ENCODE data around the gene LRP1B.

LRP1B gene

DNA sequence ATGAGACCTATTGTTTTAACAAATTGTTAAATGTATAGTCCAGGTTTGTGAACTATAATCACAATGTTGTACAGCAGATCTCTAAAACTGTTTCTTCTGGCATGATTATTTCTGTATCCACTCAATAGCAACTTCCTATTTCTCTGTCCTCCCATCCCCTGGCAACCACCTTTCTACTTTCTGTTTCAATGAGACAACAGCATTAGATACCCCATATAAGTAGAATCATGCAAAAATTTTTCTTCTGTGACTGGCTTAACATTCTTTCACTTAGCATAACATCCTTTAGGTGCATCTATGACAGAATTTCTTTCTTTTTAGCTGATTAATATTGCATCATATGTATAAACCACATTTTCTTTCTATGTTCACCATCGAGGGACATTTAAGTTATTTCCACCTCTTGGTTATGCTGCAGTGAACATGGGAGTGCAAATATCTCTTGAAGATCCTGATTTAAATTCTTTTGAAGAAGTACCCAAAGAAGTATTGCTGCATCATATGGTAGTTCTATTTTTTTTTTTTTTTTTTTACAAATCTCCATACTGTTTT is 713.5 kb downstream of the LRP1B start:
- Histone ChIP-seq H4K8ac (ENCODE audit: low read depth, low read length) (no peak overlapping the region), H3K36me3 (ENCODE audit: control insufficient read depth, insufficient read depth, low read length) (no peaks in the 10 kb centered on the region), H2BK120ac (ENCODE audit: low read depth, low read length) (no peak overlapping the region), H3K79me1 (ENCODE audit: low read length) (no peaks in the 10 kb centered on the region), H4K5ac (ENCODE audit: low read length) (no peak overlapping the region), H3K18ac (ENCODE audit: low read length) (no peak overlapping the region), H3K27me3 (ENCODE audit: insufficient read depth, low read length, poor library complexity) (no peaks in the 10 kb centered on the region), H3K23ac (ENCODE audit: low read length) (no peak overlapping the region), H3K4ac (ENCODE audit: low read depth, low read length) (no peak overlapping the region), H2AK5ac (ENCODE audit: low read length) (no peak overlapping the region), H3K4me1 (ENCODE audit: control insufficient read depth, low read depth, low read length) (no peaks in the 10 kb centered on the region), H3K9ac (ENCODE audit: low read length) (no peak overlapping the region), H2BK5ac (ENCODE audit: low read length) (no peak overlapping the region), H3K79me2 (ENCODE audit: control insufficient read depth, insufficient read depth, low read length) (no peaks in the 10 kb centered on the region), H3K27ac (ENCODE audit: low read depth, low read length) (no peak overlapping the region), H3K4me2 (ENCODE audit: low read length) (no peak overlapping the region), H3K4me3 (ENCODE audit: low read length) (no peak overlapping the region), H2BK15ac (replicated peaks; ENCODE audit: low read depth) (no peak overlapping the region), H3K56ac (ENCODE audit: low read length) (no peak overlapping the region)
- DNase-seq, result no peak
- no CpG with 5 or more reads among the region's 1 CpG for WGBS (ENCODE audit: extremely low coverage, insufficient coverage, low lambda C conversion rate)

DNA sequence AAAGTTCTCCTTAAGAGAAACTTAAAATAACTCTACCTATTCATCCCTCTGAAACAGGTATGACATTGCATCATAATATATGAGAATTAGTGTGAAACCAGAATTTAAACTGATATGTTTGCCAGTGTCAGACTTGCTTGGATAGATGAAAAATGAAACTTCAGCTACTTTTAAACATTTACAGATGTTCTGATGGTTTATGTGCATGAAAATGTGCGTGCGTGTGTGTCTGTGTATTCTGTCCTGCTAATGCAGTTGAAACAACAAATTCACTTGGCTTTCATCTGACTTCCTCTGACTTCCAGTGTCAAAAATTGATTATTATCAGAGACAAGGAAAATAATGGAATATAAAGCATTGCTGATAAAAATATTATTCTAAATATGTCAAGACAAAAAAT is 719.4 kb downstream of the LRP1B start:
- Histone ChIP-seq H3K27ac (ENCODE audit: low read depth, low read length) (no peak overlapping the region), H3K23ac (ENCODE audit: low read length) (no peak overlapping the region), H3K4me1 (ENCODE audit: control insufficient read depth, low read depth, low read length) (no peaks in the 10 kb centered on the region), H4K8ac (ENCODE audit: low read depth, low read length) (no peak overlapping the region), H3K4ac (ENCODE audit: low read depth, low read length) (no peak overlapping the region), H2BK5ac (ENCODE audit: low read length) (no peak overlapping the region), H3K36me3 (ENCODE audit: control insufficient read depth, insufficient read depth, low read length) (no peaks in the 10 kb centered on the region), H3K79me1 (ENCODE audit: low read length) (no peaks in the 10 kb centered on the region), H3K27me3 (ENCODE audit: insufficient read depth, low read length, poor library complexity) (no peaks in the 10 kb centered on the region), H3K56ac (ENCODE audit: low read length) (no peak overlapping the region), H3K4me3 (ENCODE audit: low read length) (no peak overlapping the region), H4K5ac (ENCODE audit: low read length) (no peak overlapping the region), H3K9ac (ENCODE audit: low read length) (no peak overlapping the region), H3K79me2 (ENCODE audit: control insufficient read depth, insufficient read depth, low read length) (no peaks in the 10 kb centered on the region), H2BK120ac (ENCODE audit: low read depth, low read length) (no peak overlapping the region), H2BK15ac (replicated peaks; ENCODE audit: low read depth) (no peak overlapping the region), H3K4me2 (ENCODE audit: low read length) (no peak overlapping the region), H3K18ac (ENCODE audit: low read length) (no peak overlapping the region), H2AK5ac (ENCODE audit: low read length) (no peak overlapping the region)
- no peak for DNase-seq
- WGBS (ENCODE audit: extremely low coverage, insufficient coverage, low lambda C conversion rate), result no CpG with 5 or more reads among the region's 2 CpGs

DNA sequence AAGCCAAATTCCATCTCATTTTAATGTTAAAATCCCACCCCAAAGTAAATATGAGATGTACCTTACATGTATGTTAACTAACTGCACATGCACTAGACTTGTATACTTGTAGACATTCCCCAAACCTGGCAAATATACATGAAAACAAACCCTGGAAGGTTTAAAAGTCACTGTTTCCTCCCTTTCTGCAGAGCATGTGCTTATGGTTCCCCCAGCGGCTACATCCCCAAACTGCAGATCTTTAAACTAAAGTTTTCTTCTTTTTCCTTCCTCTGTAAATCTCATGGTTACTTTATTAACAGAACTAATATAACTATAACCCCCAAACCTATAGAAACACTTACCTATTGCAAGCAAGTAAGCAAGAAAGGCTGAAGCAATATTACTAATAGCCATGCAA is 731.5 kb downstream of the LRP1B start:
- H3K4me3 ChIP-seq (ENCODE audit: low read length), result no peak overlapping the region
- H3K18ac ChIP-seq (ENCODE audit: low read length), result no peak overlapping the region
- no peak overlapping the region for H3K9ac ChIP-seq (ENCODE audit: low read length)
- H2BK5ac ChIP-seq (ENCODE audit: low read length), result no peak overlapping the region
- H3K4me1 ChIP-seq (ENCODE audit: control insufficient read depth, low read depth, low read length), result no peaks in the 10 kb centered on the region
- H2BK15ac ChIP-seq (replicated peaks; ENCODE audit: low read depth), result no peak overlapping the region
- DNase-seq, result peak; percentile 33
- no peaks in the 10 kb centered on the region for H3K79me1 ChIP-seq (ENCODE audit: low read length)
- no peak overlapping the region for H3K4ac ChIP-seq (ENCODE audit: low read depth, low read length)
- H3K27me3 ChIP-seq (ENCODE audit: insufficient read depth, low read length, poor library complexity), result no peaks in the 10 kb centered on the region
- H2AK5ac ChIP-seq (ENCODE audit: low read length), result no peak overlapping the region
- no peak overlapping the region for H3K27ac ChIP-seq (ENCODE audit: low read depth, low read length)
- no peak overlapping the region for H3K4me2 ChIP-seq (ENCODE audit: low read length)
- no peak overlapping the region for H2BK120ac ChIP-seq (ENCODE audit: low read depth, low read length)
- no CpG with 5 or more reads among the region's 1 CpG for WGBS (ENCODE audit: extremely low coverage, insufficient coverage, low lambda C conversion rate)
- H3K79me2 ChIP-seq (ENCODE audit: control insufficient read depth, insufficient read depth, low read length), result no peaks in the 10 kb centered on the region
- no peak overlapping the region for H3K56ac ChIP-seq (ENCODE audit: low read length)
- no peak overlapping the region for H3K23ac ChIP-seq (ENCODE audit: low read length)
- H3K36me3 ChIP-seq (ENCODE audit: control insufficient read depth, insufficient read depth, low read length), result no peaks in the 10 kb centered on the region
- no peak overlapping the region for H4K5ac ChIP-seq (ENCODE audit: low read length)
- H4K8ac ChIP-seq (ENCODE audit: low read depth, low read length), result no peak overlapping the region

DNA sequence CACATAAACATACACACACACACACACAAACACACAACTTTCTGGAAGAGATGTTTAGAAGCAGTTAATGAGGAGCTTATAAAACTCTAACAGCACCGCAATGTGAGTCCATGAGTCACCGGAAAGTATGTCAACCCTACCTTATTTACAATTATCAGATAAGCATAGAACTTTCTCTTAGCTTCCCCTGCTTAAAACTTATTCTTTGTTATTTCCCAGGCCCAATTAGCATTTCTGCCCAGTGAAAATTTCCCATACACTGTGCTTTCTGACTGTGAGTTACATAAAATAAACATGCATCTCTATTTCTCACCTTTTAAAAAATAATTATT is 737.6 kb downstream of the LRP1B start:
- H3K23ac ChIP-seq (ENCODE audit: low read length), result no peak overlapping the region
- no peak overlapping the region for H3K18ac ChIP-seq (ENCODE audit: low read length)
- H3K79me2 ChIP-seq (ENCODE audit: control insufficient read depth, insufficient read depth, low read length), result no peaks in the 10 kb centered on the region
- H3K4me3 ChIP-seq (ENCODE audit: low read length), result no peak overlapping the region
- H3K27ac ChIP-seq (ENCODE audit: low read depth, low read length), result no peak overlapping the region
- no peaks in the 10 kb centered on the region for H3K36me3 ChIP-seq (ENCODE audit: control insufficient read depth, insufficient read depth, low read length)
- H2BK120ac ChIP-seq (ENCODE audit: low read depth, low read length), result no peak overlapping the region
- H3K79me1 ChIP-seq (ENCODE audit: low read length), result no peaks in the 10 kb centered on the region
- H4K5ac ChIP-seq (ENCODE audit: low read length), result no peak overlapping the region
- H2AK5ac ChIP-seq (ENCODE audit: low read length), result no peak overlapping the region
- DNase-seq, result peak; percentile 12
- no peak overlapping the region for H3K4me2 ChIP-seq (ENCODE audit: low read length)
- H4K8ac ChIP-seq (ENCODE audit: low read depth, low read length), result no peak overlapping the region
- WGBS (ENCODE audit: extremely low coverage, insufficient coverage, low lambda C conversion rate), result no CpG with 5 or more reads among the region's 2 CpGs
- no peak overlapping the region for H3K56ac ChIP-seq (ENCODE audit: low read length)
- no peak overlapping the region for H2BK15ac ChIP-seq (replicated peaks; ENCODE audit: low read depth)
- H3K27me3 ChIP-seq (ENCODE audit: insufficient read depth, low read length, poor library complexity), result no peaks in the 10 kb centered on the region
- no peaks in the 10 kb centered on the region for H3K4me1 ChIP-seq (ENCODE audit: control insufficient read depth, low read depth, low read length)
- H3K4ac ChIP-seq (ENCODE audit: low read depth, low read length), result no peak overlapping the region
- H3K9ac ChIP-seq (ENCODE audit: low read length), result no peak overlapping the region
- H2BK5ac ChIP-seq (ENCODE audit: low read length), result no peak overlapping the region

DNA sequence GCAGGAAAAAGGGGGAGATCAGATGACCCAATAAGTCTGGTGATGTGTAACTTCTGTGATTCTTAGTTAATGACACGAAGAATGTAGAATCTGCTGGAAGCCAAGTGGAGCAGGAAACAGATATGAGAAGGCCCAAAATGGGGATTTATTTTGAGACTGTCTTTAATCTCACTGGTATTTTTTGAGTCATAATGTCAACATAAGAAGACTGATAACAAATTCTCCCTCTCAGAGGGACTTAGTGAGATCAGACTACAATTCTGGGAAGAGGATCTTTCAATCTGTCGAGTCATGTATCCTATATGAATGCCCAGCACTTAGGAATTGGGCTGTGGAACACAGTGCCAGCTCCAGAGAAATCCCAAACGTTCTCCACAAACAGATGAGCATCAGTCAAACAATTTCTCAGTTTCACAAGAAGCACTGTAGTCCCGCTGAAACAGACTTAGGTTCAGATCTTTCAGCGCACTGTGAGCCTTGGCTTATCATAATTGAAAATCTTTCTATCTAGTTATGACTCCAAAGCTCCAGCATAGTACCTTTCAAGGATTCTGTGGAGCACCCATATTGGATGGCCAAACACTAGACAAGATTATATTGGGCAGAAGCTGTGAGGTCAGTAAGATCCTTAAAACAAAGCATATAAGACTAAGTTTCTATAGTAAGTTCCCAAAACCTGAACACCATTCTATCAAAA is 738.2 kb downstream of the LRP1B start:
- no peak overlapping the region for H3K27ac ChIP-seq (ENCODE audit: low read depth, low read length)

DNA sequence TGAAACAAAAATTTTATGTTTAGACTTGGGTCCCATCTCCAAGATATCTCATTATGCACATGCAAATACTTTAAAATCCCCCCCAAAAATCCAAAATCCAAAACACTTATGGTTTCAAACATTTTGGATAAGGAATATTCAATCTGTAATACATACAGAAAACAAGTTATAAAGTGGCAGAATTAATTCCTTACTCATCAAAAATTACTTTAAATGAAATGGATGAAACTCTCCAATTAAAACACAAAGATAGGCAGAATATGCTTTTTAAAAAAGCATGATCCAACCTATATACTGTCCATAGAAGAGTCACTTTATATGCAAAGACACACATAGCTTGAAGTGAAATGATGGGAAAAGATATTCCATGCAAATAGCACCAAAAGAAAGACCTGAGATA is 744.6 kb downstream of the LRP1B start:
- Histone ChIP-seq H3K23ac (ENCODE audit: low read length) (no peak overlapping the region), H4K8ac (ENCODE audit: low read depth, low read length) (no peak overlapping the region), H3K36me3 (ENCODE audit: control insufficient read depth, insufficient read depth, low read length) (no peaks in the 10 kb centered on the region), H2BK5ac (ENCODE audit: low read length) (no peak overlapping the region), H3K79me1 (ENCODE audit: low read length) (no peaks in the 10 kb centered on the region), H3K4ac (ENCODE audit: low read depth, low read length) (no peak overlapping the region), H2AK5ac (ENCODE audit: low read length) (no peak overlapping the region), H3K4me3 (ENCODE audit: low read length) (no peak overlapping the region), H4K5ac (ENCODE audit: low read length) (no peak overlapping the region), H3K18ac (ENCODE audit: low read length) (no peak overlapping the region), H3K56ac (ENCODE audit: low read length) (no peak overlapping the region), H2BK120ac (ENCODE audit: low read depth, low read length) (no peak overlapping the region), H3K4me2 (ENCODE audit: low read length) (no peak overlapping the region), H3K4me1 (ENCODE audit: control insufficient read depth, low read depth, low read length) (no peaks in the 10 kb centered on the region), H2BK15ac (replicated peaks; ENCODE audit: low read depth) (no peak overlapping the region), H3K27ac (ENCODE audit: low read depth, low read length) (no peak overlapping the region), H3K27me3 (ENCODE audit: insufficient read depth, low read length, poor library complexity) (no peaks in the 10 kb centered on the region), H3K79me2 (ENCODE audit: control insufficient read depth, insufficient read depth, low read length) (no peaks in the 10 kb centered on the region), H3K9ac (ENCODE audit: low read length) (no peak overlapping the region)
- no peak for DNase-seq

More for the DNA sequence above, 738.2 kb downstream of the LRP1B start:
- no peak overlapping the region for H3K4ac ChIP-seq (ENCODE audit: low read depth, low read length)
- no peak overlapping the region for H2BK5ac ChIP-seq (ENCODE audit: low read length)
- H3K18ac ChIP-seq (ENCODE audit: low read length), result no peak overlapping the region
- H2AK5ac ChIP-seq (ENCODE audit: low read length), result no peak overlapping the region
- no peaks in the 10 kb centered on the region for H3K79me1 ChIP-seq (ENCODE audit: low read length)
- no peak overlapping the region for H4K8ac ChIP-seq (ENCODE audit: low read depth, low read length)
- H3K79me2 ChIP-seq (ENCODE audit: control insufficient read depth, insufficient read depth, low read length), result no peaks in the 10 kb centered on the region
- no peak overlapping the region for H3K4me3 ChIP-seq (ENCODE audit: low read length)
- peak; percentile 41 for DNase-seq
- no peak overlapping the region for H2BK15ac ChIP-seq (replicated peaks; ENCODE audit: low read depth)
- H3K4me2 ChIP-seq (ENCODE audit: low read length), result no peak overlapping the region
- H3K36me3 ChIP-seq (ENCODE audit: control insufficient read depth, insufficient read depth, low read length), result no peaks in the 10 kb centered on the region
- no peaks in the 10 kb centered on the region for H3K4me1 ChIP-seq (ENCODE audit: control insufficient read depth, low read depth, low read length)
- no peak overlapping the region for H3K23ac ChIP-seq (ENCODE audit: low read length)
- WGBS (ENCODE audit: extremely low coverage, insufficient coverage, low lambda C conversion rate), result no CpG with 5 or more reads among the region's 5 CpGs
- H3K27me3 ChIP-seq (ENCODE audit: insufficient read depth, low read length, poor library complexity), result no peaks in the 10 kb centered on the region
- H3K9ac ChIP-seq (ENCODE audit: low read length), result no peak overlapping the region
- no peak overlapping the region for H3K56ac ChIP-seq (ENCODE audit: low read length)
- H2BK120ac ChIP-seq (ENCODE audit: low read depth, low read length), result no peak overlapping the region
- no peak overlapping the region for H4K5ac ChIP-seq (ENCODE audit: low read length)
